ENCODE results near the gene POFUT1. TPM values are rescaled to one million over a fixed set of nuclear protein-coding genes. Genes with fewer than 3 reads are reported as not detected.

The POFUT1 gene
- total and polyA plus RNA-seq, 9 of the 15 experiments (the other 6 are each of a cell fraction or from before 2014, with no cell fraction given), result 3.5 to 44.7 (median 23.5) TPM

DNA sequence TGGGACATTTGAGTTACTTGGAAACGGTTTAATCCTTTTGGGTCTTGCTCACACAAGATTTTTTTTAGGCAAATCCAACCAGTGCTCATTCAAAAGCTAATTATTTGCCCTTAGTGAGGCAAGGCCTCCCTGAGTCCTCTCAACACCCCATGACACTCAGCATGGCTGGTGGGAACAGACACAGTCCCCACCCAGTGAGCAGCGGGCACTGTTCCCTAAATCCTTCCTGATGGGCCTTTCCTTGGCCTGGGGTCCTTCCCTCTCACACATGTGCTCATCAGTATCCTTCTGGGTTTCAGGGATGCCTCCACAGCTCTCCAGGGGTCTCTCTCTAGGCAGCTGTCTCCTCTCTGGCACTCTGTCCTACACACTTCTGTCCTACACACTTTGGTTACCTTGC, 28.2 kb upstream of the POFUT1 start:
- no peaks in the 10 kb centered on the region for H4K20me1 ChIP-seq (replicated peaks; ENCODE audit: control insufficient read depth, insufficient read depth, low read length)
- intact Hi-C loops (cut with micrococcal nuclease), result no loop called here
- TF ChIP-seq TEAD1 (CRISPR knock-in tag; IDR thresholded peaks at IDR 0.05) (no peak), XRCC3 (IDR thresholded peaks at IDR 0.05) (no peak), ILK (tag; IDR thresholded peaks at IDR 0.05; ENCODE audit: borderline replicate concordance, low read depth) (no peak), KLF6 (CRISPR knock-in tag; IDR thresholded peaks at IDR 0.05; ENCODE audit: borderline replicate concordance) (no peak), L3MBTL2 (IDR thresholded peaks at IDR 0.05) (no peak), PCBP1 (IDR thresholded peaks at IDR 0.05; ENCODE audit: low read depth, low read length, poor library complexity, severe bottlenecking) (no peak), ZNF717 (CRISPR knock-in tag; IDR thresholded peaks at IDR 0.05) (no peak), HDAC6 (IDR thresholded peaks at IDR 0.05; ENCODE audit: low read depth, low read length) (no peak), ZNF133 (CRISPR knock-in tag; IDR thresholded peaks at IDR 0.05) (no peak), RBM15 (IDR thresholded peaks at IDR 0.05; ENCODE audit: insufficient read depth, low read length) (no peak)
- TF ChIP-seq, protein P1, sequence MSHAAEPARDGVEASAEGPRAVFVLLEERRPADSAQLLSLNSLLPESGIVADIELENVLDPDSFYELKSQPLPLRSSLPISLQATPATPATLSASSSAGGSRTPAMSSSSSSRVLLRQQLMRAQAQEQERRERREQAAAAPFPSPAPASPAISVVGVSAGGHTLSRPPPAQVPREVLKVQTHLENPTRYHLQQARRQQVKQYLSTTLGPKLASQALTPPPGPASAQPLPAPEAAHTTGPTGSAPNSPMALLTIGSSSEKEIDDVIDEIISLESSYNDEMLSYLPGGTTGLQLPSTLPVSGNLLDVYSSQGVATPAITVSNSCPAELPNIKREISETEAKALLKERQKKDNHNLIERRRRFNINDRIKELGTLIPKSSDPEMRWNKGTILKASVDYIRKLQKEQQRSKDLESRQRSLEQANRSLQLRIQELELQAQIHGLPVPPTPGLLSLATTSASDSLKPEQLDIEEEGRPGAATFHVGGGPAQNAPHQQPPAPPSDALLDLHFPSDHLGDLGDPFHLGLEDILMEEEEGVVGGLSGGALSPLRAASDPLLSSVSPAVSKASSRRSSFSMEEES (CRISPR knock-in tag; IDR thresholded peaks at IDR 0.05), result no peak
- TF ChIP-seq, protein P2, sequence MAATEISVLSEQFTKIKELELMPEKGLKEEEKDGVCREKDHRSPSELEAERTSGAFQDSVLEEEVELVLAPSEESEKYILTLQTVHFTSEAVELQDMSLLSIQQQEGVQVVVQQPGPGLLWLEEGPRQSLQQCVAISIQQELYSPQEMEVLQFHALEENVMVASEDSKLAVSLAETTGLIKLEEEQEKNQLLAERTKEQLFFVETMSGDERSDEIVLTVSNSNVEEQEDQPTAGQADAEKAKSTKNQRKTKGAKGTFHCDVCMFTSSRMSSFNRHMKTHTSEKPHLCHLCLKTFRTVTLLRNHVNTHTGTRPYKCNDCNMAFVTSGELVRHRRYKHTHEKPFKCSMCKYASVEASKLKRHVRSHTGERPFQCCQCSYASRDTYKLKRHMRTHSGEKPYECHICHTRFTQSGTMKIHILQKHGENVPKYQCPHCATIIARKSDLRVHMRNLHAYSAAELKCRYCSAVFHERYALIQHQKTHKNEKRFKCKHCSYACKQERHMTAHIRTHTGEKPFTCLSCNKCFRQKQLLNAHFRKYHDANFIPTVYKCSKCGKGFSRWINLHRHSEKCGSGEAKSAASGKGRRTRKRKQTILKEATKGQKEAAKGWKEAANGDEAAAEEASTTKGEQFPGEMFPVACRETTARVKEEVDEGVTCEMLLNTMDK (IDR thresholded peaks at IDR 0.05; ENCODE audit: borderline replicate concordance, insufficient read depth, low read depth, low read length, poor library complexity, severe bottlenecking), result no peak
- TF ChIP-seq, protein P3, sequence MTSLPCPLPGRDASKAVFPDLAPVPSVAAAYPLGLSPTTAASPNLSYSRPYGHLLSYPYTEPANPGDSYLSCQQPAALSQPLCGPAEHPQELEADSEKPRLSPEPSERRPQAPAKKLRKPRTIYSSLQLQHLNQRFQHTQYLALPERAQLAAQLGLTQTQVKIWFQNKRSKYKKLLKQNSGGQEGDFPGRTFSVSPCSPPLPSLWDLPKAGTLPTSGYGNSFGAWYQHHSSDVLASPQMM (CRISPR knock-in tag; IDR thresholded peaks at IDR 0.05), result no peak
- TF ChIP-seq, protein P4, sequence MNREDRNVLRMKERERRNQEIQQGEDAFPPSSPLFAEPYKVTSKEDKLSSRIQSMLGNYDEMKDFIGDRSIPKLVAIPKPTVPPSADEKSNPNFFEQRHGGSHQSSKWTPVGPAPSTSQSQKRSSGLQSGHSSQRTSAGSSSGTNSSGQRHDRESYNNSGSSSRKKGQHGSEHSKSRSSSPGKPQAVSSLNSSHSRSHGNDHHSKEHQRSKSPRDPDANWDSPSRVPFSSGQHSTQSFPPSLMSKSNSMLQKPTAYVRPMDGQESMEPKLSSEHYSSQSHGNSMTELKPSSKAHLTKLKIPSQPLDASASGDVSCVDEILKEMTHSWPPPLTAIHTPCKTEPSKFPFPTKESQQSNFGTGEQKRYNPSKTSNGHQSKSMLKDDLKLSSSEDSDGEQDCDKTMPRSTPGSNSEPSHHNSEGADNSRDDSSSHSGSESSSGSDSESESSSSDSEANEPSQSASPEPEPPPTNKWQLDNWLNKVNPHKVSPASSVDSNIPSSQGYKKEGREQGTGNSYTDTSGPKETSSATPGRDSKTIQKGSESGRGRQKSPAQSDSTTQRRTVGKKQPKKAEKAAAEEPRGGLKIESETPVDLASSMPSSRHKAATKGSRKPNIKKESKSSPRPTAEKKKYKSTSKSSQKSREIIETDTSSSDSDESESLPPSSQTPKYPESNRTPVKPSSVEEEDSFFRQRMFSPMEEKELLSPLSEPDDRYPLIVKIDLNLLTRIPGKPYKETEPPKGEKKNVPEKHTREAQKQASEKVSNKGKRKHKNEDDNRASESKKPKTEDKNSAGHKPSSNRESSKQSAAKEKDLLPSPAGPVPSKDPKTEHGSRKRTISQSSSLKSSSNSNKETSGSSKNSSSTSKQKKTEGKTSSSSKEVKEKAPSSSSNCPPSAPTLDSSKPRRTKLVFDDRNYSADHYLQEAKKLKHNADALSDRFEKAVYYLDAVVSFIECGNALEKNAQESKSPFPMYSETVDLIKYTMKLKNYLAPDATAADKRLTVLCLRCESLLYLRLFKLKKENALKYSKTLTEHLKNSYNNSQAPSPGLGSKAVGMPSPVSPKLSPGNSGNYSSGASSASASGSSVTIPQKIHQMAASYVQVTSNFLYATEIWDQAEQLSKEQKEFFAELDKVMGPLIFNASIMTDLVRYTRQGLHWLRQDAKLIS (CRISPR knock-in tag; IDR thresholded peaks at IDR 0.05), result no peak
- DNase-seq (ENCODE audit: extremely low read depth in 1 of 4, low spot score in 3 of 4) (no peak), FAIRE-seq (no peak), ATAC-seq (no peak)
- no peak overlapping the region for H3K27ac ChIP-seq (ENCODE audit: extremely low read depth, low read depth, low read length)
- no peak overlapping the region for H2AFZ ChIP-seq (ENCODE audit: low read depth, low read length)
- no peaks in the 10 kb centered on the region for H3K9me1 ChIP-seq (ENCODE audit: control insufficient read depth, insufficient read depth, low read length)
- ChIA-PET CTCF (ENCODE audit: low intra/inter-chr PET ratio) (no interaction called here), POLR2A (interaction anchor here (0.7 to 1.9 kb wide), 4 partner anchors 10 to 136 kb away, joined by 3 to 5 read pairs (median 4); no protein-coding TSS in a partner anchor)
- no peaks in the 10 kb centered on the region for H3K9me3 ChIP-seq (replicated peaks; ENCODE audit: control insufficient read depth, insufficient read depth, low read depth, low read length)
- 18% methylated on average over 2 of the region's 2 CpGs for WGBS (ENCODE audit: insufficient coverage, low coverage, missing lambda C conversion rate)
- no peak overlapping the region for H3K4me3 ChIP-seq
- H3K4me2 ChIP-seq (ENCODE audit: insufficient read depth, low read length), result no peak overlapping the region
- no peaks in the 10 kb centered on the region for H3K36me3 ChIP-seq (ENCODE audit: control insufficient read depth, insufficient read depth, low read length)
- in situ Hi-C loops (cut with MboI), result no loop called here
- BruUV-seq (replicated peaks), result no TSS peak
- H3K27me3 ChIP-seq (ENCODE audit: control insufficient read depth in 2 of 2, insufficient read depth in 2 of 2, low read length in 2 of 2), result no peaks in the 10 kb centered on the region
- H3K9ac ChIP-seq (ENCODE audit: insufficient read depth in 1 of 2, low read depth in 2 of 2, low read length in 2 of 2), result no peak overlapping the region
- no peaks in the 10 kb centered on the region for H3K79me2 ChIP-seq (ENCODE audit: control insufficient read depth, insufficient read depth, low read length)
- H3K4me1 ChIP-seq (replicated peaks in 1 of 2; ENCODE audit: control insufficient read depth in 2 of 2, insufficient read depth in 2 of 2, low read length in 2 of 2), result no peaks in the 10 kb centered on the region; a peak in 2 of 5 replicates

All from K562 (cell line).